Measurements from ENCODE around the gene GRIK1.

Gene GRIK1

DNA sequence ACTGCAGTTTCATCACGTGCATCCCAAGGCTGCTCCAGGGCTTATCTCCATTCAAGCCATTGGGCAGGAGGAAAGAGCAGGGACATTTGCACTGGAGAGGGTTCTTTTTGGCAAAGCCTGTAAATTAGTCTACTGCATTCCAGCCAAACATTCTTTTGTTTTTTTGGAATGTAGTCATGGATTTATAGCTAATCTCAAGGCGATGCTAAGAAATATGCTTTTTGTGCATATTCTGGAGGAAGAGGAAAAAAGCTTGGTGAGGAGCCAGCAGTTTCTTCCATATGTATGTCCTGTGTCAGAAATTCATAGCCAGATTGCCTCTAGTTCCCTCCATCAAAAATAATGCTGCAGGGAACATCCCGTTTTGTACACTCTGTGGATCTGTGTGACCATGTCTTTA lies 419.6 kb downstream of the GRIK1 start:
- no peak overlapping the region for H3K4me3 Mint-ChIP-seq
- H3K27ac Mint-ChIP-seq = no peak overlapping the region
- intact Hi-C loops (cut with micrococcal nuclease) = no loop called here
- H3K27me3 Mint-ChIP-seq = no peaks in the 10 kb centered on the region
- peaks cover 4% of the 10 kb centered on the region for H3K9me3 Mint-ChIP-seq
- peaks cover 32% of the 10 kb centered on the region for H3K36me3 Mint-ChIP-seq (ENCODE audit: low read depth)
- no peaks in the 10 kb centered on the region for H3K4me1 Mint-ChIP-seq (ENCODE audit: low read depth)

DNA sequence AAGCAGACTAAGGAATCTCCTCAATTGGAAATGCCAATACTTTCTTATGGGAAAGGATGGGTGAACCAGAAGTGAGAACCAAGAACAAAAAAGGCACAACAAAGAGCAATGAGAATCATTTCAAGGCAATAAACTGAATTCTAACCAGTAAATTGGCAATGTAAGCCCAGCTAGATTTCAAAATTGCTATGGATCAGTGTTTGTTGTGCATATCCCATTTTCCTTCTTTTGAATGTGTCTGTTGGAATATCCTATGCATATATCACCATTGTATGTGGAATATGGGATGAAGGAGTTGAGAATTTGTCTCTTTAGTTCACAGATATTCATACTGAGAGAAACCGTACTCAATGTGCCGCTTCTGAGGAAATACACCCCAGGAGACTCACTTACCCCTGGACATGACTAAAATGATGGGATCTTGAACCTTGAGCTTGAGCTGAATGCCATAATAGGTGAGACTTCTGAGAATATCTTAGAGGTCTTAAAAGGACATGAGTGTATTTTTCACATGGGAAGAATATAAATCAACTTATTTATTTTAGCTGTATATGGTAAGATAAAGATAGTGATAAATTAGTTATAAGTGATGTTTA lies 425.0 kb downstream of the GRIK1 start:
- intact Hi-C loops (cut with micrococcal nuclease) = no loop called here
- H3K4me3 Mint-ChIP-seq = no peak overlapping the region
- no peaks in the 10 kb centered on the region for H3K4me1 Mint-ChIP-seq (ENCODE audit: low read depth)
- H3K27me3 Mint-ChIP-seq = no peaks in the 10 kb centered on the region
- peaks cover 22% of the 10 kb centered on the region for H3K9me3 Mint-ChIP-seq
- peaks cover 41% of the 10 kb centered on the region for H3K36me3 Mint-ChIP-seq (ENCODE audit: low read depth)
- no peak overlapping the region for H3K27ac Mint-ChIP-seq

DNA sequence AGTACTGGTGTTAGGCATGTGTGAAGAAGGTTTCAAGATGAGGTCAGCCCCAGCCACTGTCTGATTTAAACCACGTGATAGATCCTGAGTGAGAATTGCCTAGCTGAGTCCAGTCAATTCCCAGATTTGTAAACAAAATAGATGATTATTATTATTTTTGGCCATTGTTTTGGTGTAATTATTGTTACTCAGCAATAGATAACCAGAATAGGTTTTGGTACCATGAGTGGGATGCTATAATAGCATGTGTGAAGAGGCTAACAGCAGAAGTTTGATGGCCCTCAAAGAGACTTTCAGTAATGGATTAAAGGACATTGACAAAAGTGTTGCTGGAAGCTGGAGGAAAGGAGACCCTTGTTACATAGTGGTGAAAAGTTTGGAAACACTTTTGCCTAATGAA lies 426.3 kb downstream of the GRIK1 start:
- peaks cover 42% of the 10 kb centered on the region for H3K36me3 Mint-ChIP-seq (ENCODE audit: low read depth)
- H3K4me3 Mint-ChIP-seq = no peak overlapping the region
- H3K27me3 Mint-ChIP-seq = no peaks in the 10 kb centered on the region
- H3K4me1 Mint-ChIP-seq (ENCODE audit: low read depth) = no peaks in the 10 kb centered on the region
- H3K9me3 Mint-ChIP-seq = peaks cover 22% of the 10 kb centered on the region
- H3K27ac Mint-ChIP-seq = no peak overlapping the region
- intact Hi-C loops (cut with micrococcal nuclease) = no loop called here

DNA sequence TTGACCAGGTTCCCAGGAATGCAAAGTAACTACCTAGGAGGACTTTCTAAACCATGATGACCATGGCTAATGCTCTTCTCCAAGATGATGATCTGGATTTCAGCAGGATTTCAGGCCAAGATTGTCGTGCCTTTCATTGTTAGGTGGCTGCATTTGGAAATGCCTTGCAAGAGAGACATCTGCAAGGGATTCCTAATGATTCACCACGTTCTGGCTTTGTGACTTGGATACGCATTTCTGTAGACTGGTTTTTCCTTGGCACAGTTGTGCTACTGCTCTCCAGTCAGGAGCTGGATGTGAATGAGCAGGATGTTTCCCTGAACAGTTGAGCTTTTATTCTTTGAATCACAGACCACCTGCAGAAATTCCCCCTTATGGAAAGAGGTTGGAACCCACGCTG lies 428.7 kb downstream of the GRIK1 start:
- Mint-ChIP-seq H3K4me1 (ENCODE audit: low read depth) (no peaks in the 10 kb centered on the region), H3K27me3 (no peaks in the 10 kb centered on the region), H3K27ac (no peak overlapping the region), H3K4me3 (no peak overlapping the region), H3K36me3 (ENCODE audit: low read depth) (peaks cover 41% of the 10 kb centered on the region), H3K9me3 (peaks cover 22% of the 10 kb centered on the region)
- intact Hi-C loops (cut with micrococcal nuclease) = no loop called here

DNA sequence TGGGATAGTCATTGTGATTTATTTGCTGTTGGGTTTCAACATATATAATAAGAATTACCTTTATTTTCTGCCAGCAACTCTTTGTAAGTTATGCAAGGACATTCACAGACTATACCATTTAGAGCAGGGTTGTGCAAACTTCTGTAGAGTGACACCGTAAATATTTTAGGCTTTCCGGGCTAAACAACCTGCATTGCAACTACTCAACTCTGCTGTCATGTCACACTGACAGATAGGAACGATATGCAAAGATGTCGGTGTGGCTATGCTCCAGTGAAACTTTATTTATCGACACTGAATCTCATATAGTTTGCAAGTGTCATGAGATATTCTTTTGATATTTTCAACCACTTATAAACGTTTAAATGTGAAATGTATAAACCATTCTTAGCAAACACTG lies 430.7 kb downstream of the GRIK1 start:
- Mint-ChIP-seq H3K4me1 (ENCODE audit: low read depth) (no peaks in the 10 kb centered on the region), H3K27ac (no peak overlapping the region), H3K9me3 (peaks cover 14% of the 10 kb centered on the region), H3K27me3 (no peaks in the 10 kb centered on the region), H3K4me3 (no peak overlapping the region), H3K36me3 (ENCODE audit: low read depth) (peaks cover 40% of the 10 kb centered on the region)
- intact Hi-C loops (cut with micrococcal nuclease) = no loop called here

DNA sequence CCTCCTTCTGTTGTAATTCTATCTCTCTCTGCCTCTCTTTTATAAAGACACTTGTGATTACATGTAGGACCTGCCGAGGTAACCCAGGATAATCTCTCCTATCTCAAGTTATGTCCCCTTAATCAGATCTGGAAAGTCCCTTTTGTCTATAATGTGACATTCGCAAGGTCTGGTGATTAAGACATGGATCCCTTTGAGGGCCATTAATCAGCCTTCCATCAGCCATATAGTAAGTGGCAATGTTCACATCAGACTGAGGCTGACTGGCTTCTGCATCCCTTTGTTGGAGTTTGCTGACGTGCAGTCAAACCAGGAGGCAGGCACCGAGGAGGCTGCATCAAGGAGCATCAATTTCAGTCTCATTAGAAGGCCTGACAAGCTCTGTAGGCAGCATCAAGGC lies 431.5 kb downstream of the GRIK1 start:
- H3K9me3 Mint-ChIP-seq = peaks cover 6% of the 10 kb centered on the region
- H3K27me3 Mint-ChIP-seq = no peaks in the 10 kb centered on the region
- H3K27ac Mint-ChIP-seq = no peak overlapping the region
- no peak overlapping the region for H3K4me3 Mint-ChIP-seq
- intact Hi-C loops (cut with micrococcal nuclease) = no loop called here
- H3K4me1 Mint-ChIP-seq (ENCODE audit: low read depth) = no peaks in the 10 kb centered on the region
- H3K36me3 Mint-ChIP-seq (ENCODE audit: low read depth) = peaks cover 40% of the 10 kb centered on the region

DNA sequence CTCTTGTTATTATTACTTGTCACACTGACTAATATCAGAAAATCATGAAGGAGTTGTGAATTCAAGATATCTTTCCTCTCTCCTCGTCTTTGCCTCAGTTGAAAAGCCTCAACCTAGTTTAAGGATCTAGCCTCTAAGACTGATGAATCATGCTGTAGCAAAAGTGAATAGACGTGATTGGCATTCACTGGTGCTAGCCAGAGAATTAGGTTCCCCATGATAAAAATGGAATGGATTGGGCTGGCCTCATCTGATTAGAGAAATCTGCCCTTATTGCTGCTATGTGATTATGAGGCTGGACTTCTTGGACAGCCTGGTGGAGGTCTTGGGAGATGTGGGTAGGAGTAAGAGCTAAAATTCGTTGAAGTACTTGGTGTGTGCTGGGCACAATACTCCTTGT lies 432.8 kb downstream of the GRIK1 start:
- Mint-ChIP-seq H3K4me1 (ENCODE audit: low read depth) (no peaks in the 10 kb centered on the region), H3K9me3 (no peaks in the 10 kb centered on the region), H3K36me3 (ENCODE audit: low read depth) (peaks cover 33% of the 10 kb centered on the region), H3K4me3 (no peak overlapping the region), H3K27me3 (no peaks in the 10 kb centered on the region), H3K27ac (no peak overlapping the region)
- intact Hi-C loops (cut with micrococcal nuclease) = no loop called here

DNA sequence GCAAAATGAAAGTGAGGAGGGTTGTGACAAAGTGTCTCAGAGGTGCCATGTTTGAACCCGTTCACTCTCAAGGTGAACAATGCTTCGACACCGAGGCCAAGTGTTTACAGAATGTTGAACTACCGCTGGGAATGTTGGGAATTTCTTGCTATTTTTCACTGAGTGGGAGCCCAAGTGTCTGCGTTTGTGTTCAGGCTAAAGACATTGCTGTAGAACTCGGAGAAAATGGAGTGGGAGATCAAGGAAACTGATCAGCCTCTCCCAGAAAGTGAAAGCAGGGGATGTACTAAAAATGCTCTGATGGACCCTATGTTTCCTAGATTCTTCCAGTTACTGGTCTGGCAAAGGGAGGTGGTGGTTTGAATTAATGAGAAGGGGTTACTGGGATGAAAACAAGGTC lies 433.6 kb downstream of the GRIK1 start:
- intact Hi-C loops (cut with micrococcal nuclease) = no loop called here
- no peaks in the 10 kb centered on the region for H3K9me3 Mint-ChIP-seq
- H3K4me3 Mint-ChIP-seq = no peak overlapping the region
- no peak overlapping the region for H3K27ac Mint-ChIP-seq
- H3K36me3 Mint-ChIP-seq (ENCODE audit: low read depth) = peaks cover 33% of the 10 kb centered on the region
- H3K27me3 Mint-ChIP-seq = no peaks in the 10 kb centered on the region
- H3K4me1 Mint-ChIP-seq (ENCODE audit: low read depth) = no peaks in the 10 kb centered on the region

DNA sequence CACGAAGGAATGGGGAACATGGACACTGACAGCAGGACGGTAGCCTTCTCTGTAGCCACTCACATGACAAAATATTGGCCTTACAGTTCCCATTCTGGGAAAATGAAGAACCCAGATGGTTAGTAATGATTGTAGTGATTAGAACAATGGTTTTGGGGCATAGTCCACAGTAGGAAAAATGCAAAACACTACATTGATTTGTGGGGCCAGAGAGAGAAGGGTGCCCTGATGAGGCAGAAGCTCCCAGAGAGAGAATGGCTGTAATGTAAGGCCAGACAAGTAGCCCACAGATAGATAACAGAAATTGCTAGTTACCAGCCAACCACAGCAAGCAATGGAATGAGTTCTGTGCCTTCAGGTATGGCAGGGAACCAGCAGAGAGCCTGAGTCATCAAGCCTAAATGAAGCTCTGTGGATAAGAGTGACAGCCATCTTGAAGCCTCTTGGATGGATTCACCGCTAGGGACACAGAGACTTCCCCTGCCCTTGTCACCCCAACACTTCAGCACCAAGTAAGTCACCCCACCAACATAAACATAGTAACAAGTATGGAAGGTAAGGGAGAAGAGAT lies 435.0 kb downstream of the GRIK1 start:
- intact Hi-C loops (cut with micrococcal nuclease) = no loop called here
- Mint-ChIP-seq H3K4me3 (no peak overlapping the region), H3K4me1 (ENCODE audit: low read depth) (no peaks in the 10 kb centered on the region), H3K9me3 (no peaks in the 10 kb centered on the region), H3K27ac (no peak overlapping the region), H3K27me3 (no peaks in the 10 kb centered on the region), H3K36me3 (ENCODE audit: low read depth) (peaks cover 37% of the 10 kb centered on the region)

DNA sequence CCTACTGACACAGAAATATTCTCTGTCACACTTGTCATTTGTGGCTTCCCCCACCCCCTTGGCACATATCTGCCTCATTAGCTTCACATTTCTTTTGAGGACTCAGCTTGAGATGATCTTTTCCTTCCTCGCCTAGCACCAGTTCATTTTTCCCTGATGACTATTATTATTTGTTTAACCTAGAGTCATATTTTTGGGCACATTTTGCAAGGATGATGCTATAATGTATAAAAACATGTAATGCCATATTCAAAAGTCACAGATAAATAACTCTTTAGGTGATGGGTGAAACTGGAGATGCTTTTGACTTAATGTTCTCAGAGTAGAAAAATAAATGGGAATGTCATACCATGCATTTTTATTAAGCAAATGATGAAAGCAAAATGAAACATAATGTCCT lies 438.3 kb downstream of the GRIK1 start:
- intact Hi-C loops (cut with micrococcal nuclease) = no loop called here
- no peaks in the 10 kb centered on the region for H3K27me3 Mint-ChIP-seq
- no peak overlapping the region for H3K27ac Mint-ChIP-seq

DNA sequence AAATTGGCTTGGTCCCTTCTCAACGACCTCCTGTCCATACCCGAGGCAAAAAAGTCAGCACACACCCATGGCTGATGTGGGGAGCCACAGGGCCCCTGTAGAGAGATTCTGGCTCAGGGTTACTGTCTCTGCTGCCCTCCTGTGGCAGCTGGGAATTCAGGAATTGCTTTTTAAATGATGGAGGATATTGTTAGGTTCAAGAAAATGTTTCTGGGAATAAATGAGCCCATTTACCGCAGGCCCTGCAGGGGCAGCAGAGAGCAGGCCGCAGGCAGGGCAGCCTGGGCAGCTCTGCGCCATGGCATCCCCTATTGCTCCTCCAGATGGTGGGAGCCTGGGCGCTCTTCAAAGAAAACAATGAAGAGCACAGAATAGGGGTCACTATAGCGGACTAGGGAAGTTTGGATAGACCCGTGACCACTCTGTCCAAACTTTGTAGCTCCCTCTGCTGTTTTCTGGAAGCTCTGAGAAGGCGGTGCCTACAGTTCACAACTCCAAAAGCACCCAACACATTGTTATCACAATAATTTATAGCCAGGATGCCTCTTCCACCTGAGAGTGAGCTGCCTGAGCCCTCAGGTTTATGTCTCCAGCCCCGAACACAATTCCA lies 440.0 kb downstream of the GRIK1 start:
- Mint-ChIP-seq H3K36me3 (ENCODE audit: low read depth) (peaks cover 62% of the 10 kb centered on the region), H3K4me1 (ENCODE audit: low read depth) (no peaks in the 10 kb centered on the region), H3K27me3 (no peaks in the 10 kb centered on the region), H3K4me3 (no peak overlapping the region), H3K27ac (no peak overlapping the region), H3K9me3 (peaks cover 34% of the 10 kb centered on the region)
- intact Hi-C loops (cut with micrococcal nuclease) = no loop called here

More for the DNA sequence above, 438.3 kb downstream of the GRIK1 start:
- no peaks in the 10 kb centered on the region for H3K4me1 Mint-ChIP-seq (ENCODE audit: low read depth)
- H3K4me3 Mint-ChIP-seq = no peak overlapping the region
- H3K36me3 Mint-ChIP-seq (ENCODE audit: low read depth) = peaks cover 68% of the 10 kb centered on the region
- peaks cover 28% of the 10 kb centered on the region for H3K9me3 Mint-ChIP-seq

DNA sequence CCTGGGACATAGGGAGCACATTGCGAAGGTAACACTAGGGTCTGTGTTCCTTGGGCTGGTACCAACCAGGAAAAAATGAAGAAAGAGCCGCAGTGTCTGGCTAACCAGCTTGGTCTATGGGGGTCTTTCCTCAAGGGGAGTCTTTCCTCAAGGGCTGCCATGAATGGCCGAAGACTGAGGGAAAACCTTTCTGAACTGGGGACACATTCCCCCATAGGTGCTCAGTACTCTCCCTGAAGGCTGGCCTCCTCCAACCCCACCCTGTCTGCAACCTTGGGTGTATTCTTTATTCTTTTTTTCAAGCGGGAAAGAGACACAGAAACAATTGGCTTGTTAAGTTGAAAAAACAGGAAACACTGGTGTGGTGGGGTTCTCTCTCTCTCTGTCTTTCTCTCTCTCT lies 440.6 kb downstream of the GRIK1 start:
- Mint-ChIP-seq H3K9me3 (peaks cover 34% of the 10 kb centered on the region), H3K36me3 (ENCODE audit: low read depth) (peaks cover 56% of the 10 kb centered on the region), H3K27me3 (no peaks in the 10 kb centered on the region), H3K4me1 (ENCODE audit: low read depth) (no peaks in the 10 kb centered on the region), H3K4me3 (no peak overlapping the region), H3K27ac (no peak overlapping the region)
- intact Hi-C loops (cut with micrococcal nuclease) = no loop called here

DNA sequence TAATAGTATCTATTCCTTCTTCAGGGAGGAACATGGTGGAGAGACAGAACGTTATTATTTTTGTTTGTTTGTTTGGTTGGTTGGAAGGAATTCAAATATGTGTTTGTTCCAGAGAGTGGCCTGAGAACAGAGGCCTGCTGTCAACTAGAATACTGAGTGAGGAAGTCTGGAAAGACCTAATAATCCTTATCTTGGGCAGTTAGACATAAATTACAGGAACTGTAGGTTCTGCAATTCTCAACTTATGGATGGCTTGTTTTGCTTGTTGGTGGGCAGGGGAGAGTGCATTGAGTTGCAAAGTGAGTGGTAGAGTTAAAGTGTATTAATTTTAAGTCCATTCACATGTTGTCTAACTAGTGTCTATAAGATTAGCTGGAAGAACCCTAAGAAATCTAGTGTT lies 443.5 kb downstream of the GRIK1 start:
- H3K4me3 Mint-ChIP-seq = no peak overlapping the region
- intact Hi-C loops (cut with micrococcal nuclease) = no loop called here
- peaks cover 34% of the 10 kb centered on the region for H3K9me3 Mint-ChIP-seq
- H3K4me1 Mint-ChIP-seq (ENCODE audit: low read depth) = peaks cover 6% of the 10 kb centered on the region
- no peak overlapping the region for H3K27ac Mint-ChIP-seq
- no peaks in the 10 kb centered on the region for H3K27me3 Mint-ChIP-seq
- peaks cover 65% of the 10 kb centered on the region for H3K36me3 Mint-ChIP-seq (ENCODE audit: low read depth)

DNA sequence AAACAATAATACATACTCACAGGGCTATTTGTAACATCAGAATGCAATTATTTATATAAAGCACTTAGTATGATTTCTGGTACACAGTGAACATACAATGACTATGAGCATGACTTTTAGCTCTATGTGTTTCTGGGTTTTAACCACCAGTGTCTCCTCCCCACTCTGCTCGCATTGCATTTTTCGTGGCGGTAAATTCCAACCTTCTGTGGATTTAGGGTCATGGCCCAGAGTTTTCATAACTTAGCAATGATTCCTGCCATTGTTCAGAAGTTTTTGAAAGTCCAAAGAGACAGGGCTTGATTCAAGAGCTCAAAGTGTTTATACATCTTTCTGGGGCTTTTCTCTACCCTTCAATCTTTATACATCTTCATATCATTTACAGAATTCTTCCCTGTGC lies 449.8 kb downstream of the GRIK1 start:
- Mint-ChIP-seq H3K36me3 (ENCODE audit: low read depth) (peaks cover 48% of the 10 kb centered on the region), H3K9me3 (no peaks in the 10 kb centered on the region), H3K27me3 (no peaks in the 10 kb centered on the region), H3K4me1 (ENCODE audit: low read depth) (peaks cover 6% of the 10 kb centered on the region), H3K4me3 (no peak overlapping the region), H3K27ac (no peak overlapping the region)
- intact Hi-C loops (cut with micrococcal nuclease) = no loop called here

DNA sequence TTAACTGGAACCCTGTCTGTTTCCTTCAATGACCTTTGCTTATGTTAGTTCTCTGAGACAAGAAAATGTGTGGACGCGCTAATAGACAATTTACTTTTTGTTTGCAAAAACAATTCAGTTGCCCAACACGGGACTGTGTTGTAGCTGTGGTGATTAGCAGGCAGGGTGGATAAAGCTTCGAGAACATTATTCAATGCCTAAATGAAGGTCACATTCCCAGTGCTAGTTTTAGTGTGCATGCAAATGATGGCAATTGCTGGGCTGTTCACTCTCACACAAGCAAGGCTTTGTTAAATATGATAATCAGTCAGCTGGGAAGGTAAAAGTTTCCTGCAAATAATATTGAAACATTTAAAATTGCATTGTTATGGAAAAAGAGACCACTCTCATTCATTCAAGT lies 452.6 kb downstream of the GRIK1 start:
- Mint-ChIP-seq H3K9me3 (peaks cover 7% of the 10 kb centered on the region), H3K4me3 (no peak overlapping the region), H3K36me3 (ENCODE audit: low read depth) (peaks cover 52% of the 10 kb centered on the region), H3K27me3 (no peaks in the 10 kb centered on the region), H3K4me1 (ENCODE audit: low read depth) (no peaks in the 10 kb centered on the region), H3K27ac (no peak overlapping the region)
- intact Hi-C loops (cut with micrococcal nuclease) = no loop called here

All from dendritic cell treated with granulocyte-macrophage colony-stimulating factor and Interleukin-4, amounts not matched to agents 40 ng/mL and 50 ng/mL, for 4 days (primary cell).